Measurements from ENCODE around the gene COL24A1. TPM values are rescaled to one million over a fixed set of nuclear protein-coding genes. Genes with fewer than 3 reads are reported as not detected.
A peak's percentile ranks its signal among the peaks of the same experiment; 100 is the strongest.

The COL24A1 gene
- total RNA-seq, 1 experiment from 2014 or later = 0.08 TPM

GRCh38 chr1:85830837-85831236 is 325.7 kb downstream of the COL24A1 start:
- intact Hi-C loops (cut with micrococcal nuclease; ENCODE audit: unreplicated experiment) = no loop called here
- no TSS peak for BruUV-seq (replicated peaks)
- no peaks in the 10 kb centered on the region for H3K4me1 ChIP-seq (ENCODE audit: control insufficient read depth, insufficient read depth, low read length)
- no peak for DNase-seq (ENCODE audit: low read depth, low spot score)
- no peak overlapping the region for H3K27ac ChIP-seq (ENCODE audit: low read length)
- no peaks in the 10 kb centered on the region for H3K27me3 ChIP-seq (ENCODE audit: control insufficient read depth, insufficient read depth, low read length)
- H3K9me3 ChIP-seq (ENCODE audit: control insufficient read depth, insufficient read depth, low read depth, low read length) = no peaks in the 10 kb centered on the region
- ChIA-PET CTCF (no interaction called here), POLR2A (no interaction called here)
- no peak for ATAC-seq
- in situ Hi-C loops (cut with HindIII; ENCODE audit: low pct_unique_long_range_greater_than_20kb, low sequenced_read_pairs) = no loop called here
- no peak overlapping the region for H3K4me3 ChIP-seq (ENCODE audit: low read depth in 2 of 2, low read length in 2 of 2)
- no peaks in the 10 kb centered on the region for H3K36me3 ChIP-seq (ENCODE audit: control insufficient read depth, insufficient read depth, low read length)
- TF ChIP-seq CTCF (IDR thresholded peaks at IDR 0.05) = no peak
- no peak for TF ChIP-seq TCF7L2 (IDR thresholded peaks at IDR 0.05; ENCODE audit: low read depth, low read length)
- no peak for TF ChIP-seq SIN3A (IDR thresholded peaks at IDR 0.05; ENCODE audit: borderline replicate concordance, insufficient read depth, low read depth, low read length)
- TF ChIP-seq POLR2AphosphoS5 (IDR thresholded peaks at IDR 0.05; ENCODE audit: low read depth, low read length) = no peak
- TF ChIP-seq REST (IDR thresholded peaks at IDR 0.05; ENCODE audit: insufficient read depth in 1 of 2, low read depth in 2 of 2, low read length in 1 of 2) = no peak

GRCh38 chr1:85824066-85824840 is 332.3 kb downstream of the COL24A1 start:
- H3K9me3 ChIP-seq (ENCODE audit: control insufficient read depth, insufficient read depth, low read depth, low read length) = no peaks in the 10 kb centered on the region
- H3K36me3 ChIP-seq (ENCODE audit: control insufficient read depth, insufficient read depth, low read length) = no peaks in the 10 kb centered on the region
- DNase-seq (ENCODE audit: low read depth, low spot score) (no peak), ATAC-seq (peak; percentile 56)
- no peak overlapping the region for H3K27ac ChIP-seq (ENCODE audit: low read length)
- H3K27me3 ChIP-seq (ENCODE audit: control insufficient read depth, insufficient read depth, low read length) = no peaks in the 10 kb centered on the region
- TF ChIP-seq REST (IDR thresholded peaks at IDR 0.05; ENCODE audit: insufficient read depth in 1 of 2, low read depth in 2 of 2, low read length in 1 of 2) = no peak
- TF ChIP-seq CTCF (IDR thresholded peaks at IDR 0.05) = peak; percentile 45
- intact Hi-C loops (cut with micrococcal nuclease; ENCODE audit: unreplicated experiment) = no loop called here
- CTCF ChIA-PET = no interaction called here
- in situ Hi-C loops (cut with HindIII; ENCODE audit: low pct_unique_long_range_greater_than_20kb, low sequenced_read_pairs) = no loop called here
- POLR2A ChIA-PET = no interaction called here
- BruUV-seq (replicated peaks) = no TSS peak
- no peak overlapping the region for H3K4me3 ChIP-seq (ENCODE audit: low read depth in 2 of 2, low read length in 2 of 2)
- H3K4me1 ChIP-seq (ENCODE audit: control insufficient read depth, insufficient read depth, low read length) = no peaks in the 10 kb centered on the region

Data from Panc1 (cell line).